ENCODE measurements around the gene INSIG2. TPM values are rescaled to one million over a fixed set of nuclear protein-coding genes. Genes with fewer than 3 reads are reported as not detected.

The INSIG2 gene
- total RNA-seq, 3 donors from 2014 or later (not counting 1 experiment from before 2014, with no cell fraction given): 9.5 to 20.5 (median 13.9) TPM

- 0% methylated on average over 1 of the region's 2 CpGs for WGBS (ENCODE audit: insufficient coverage)
- Mint-ChIP-seq H3K4me3 (no peak overlapping the region), H3K9me3 (no peaks in the 10 kb centered on the region), H3K27ac (peak overlapping the region in 1 of 2 donors; percentile 31), H3K36me3 (no peaks in the 10 kb centered on the region), H3K27me3 (ENCODE audit: low read depth in 2 of 2) (peaks cover 5 to 30% of the 10 kb centered on the region in 2 donors), H3K4me1 (peaks cover 12 to 18% of the 10 kb centered on the region in 2 donors)
- intact Hi-C loops (cut with micrococcal nuclease): no loop called here
- H3K4me3 ChIP-seq (ENCODE audit: low read length): no peak overlapping the region
- no peak for TF ChIP-seq CTCF (IDR thresholded peaks at IDR 0.05)
- no peaks in the 10 kb centered on the region for H3K9me3 ChIP-seq (ENCODE audit: control insufficient read depth, insufficient read depth, low read length)
- H3K4me1 ChIP-seq (ENCODE audit: control insufficient read depth, insufficient read depth, low read length): peaks cover 4% of the 10 kb centered on the region
- no peaks in the 10 kb centered on the region for H3K27me3 ChIP-seq (ENCODE audit: control insufficient read depth, insufficient read depth, low read length)
- no peak overlapping the region for H3K27ac ChIP-seq (ENCODE audit: low read length)
- ATAC-seq (no peak), DNase-seq (no peak)
- H3K36me3 ChIP-seq (ENCODE audit: control insufficient read depth, insufficient read depth, low read length): no peaks in the 10 kb centered on the region
Measured at GRCh38 chr2:118122594-118123281, 34.5 kb downstream of the INSIG2 start.

- Mint-ChIP-seq H3K36me3 (no peaks in the 10 kb centered on the region), H3K27me3 (ENCODE audit: low read depth in 2 of 2) (peaks cover 8 to 37% of the 10 kb centered on the region in 2 donors), H3K27ac (no peak overlapping the region), H3K4me1 (peaks cover 12 to 18% of the 10 kb centered on the region in 2 donors), H3K9me3 (no peaks in the 10 kb centered on the region), H3K4me3 (no peak overlapping the region)
- Histone ChIP-seq H3K36me3 (ENCODE audit: control insufficient read depth, insufficient read depth, low read length) (no peaks in the 10 kb centered on the region), H3K9me3 (ENCODE audit: control insufficient read depth, insufficient read depth, low read length) (no peaks in the 10 kb centered on the region), H3K27me3 (ENCODE audit: control insufficient read depth, insufficient read depth, low read length) (no peaks in the 10 kb centered on the region), H3K4me3 (ENCODE audit: low read length) (no peak overlapping the region), H3K4me1 (ENCODE audit: control insufficient read depth, insufficient read depth, low read length) (peaks cover 4% of the 10 kb centered on the region), H3K27ac (ENCODE audit: low read length) (no peak overlapping the region)
- no peak for TF ChIP-seq CTCF (IDR thresholded peaks at IDR 0.05)
- ATAC-seq: no peak
- WGBS (ENCODE audit: insufficient coverage): 97% methylated on average over 2 of the region's 3 CpGs
- no peak for DNase-seq
- intact Hi-C loops (cut with micrococcal nuclease): no loop called here
Measured at GRCh38 chr2:118123561-118124232, 35.4 kb downstream of the INSIG2 start.

GRCh38 chr2:118124288-118124891, 36.1 kb downstream of the INSIG2 start:
- DNase-seq (no peak), ATAC-seq (no peak)
- H3K36me3 Mint-ChIP-seq: no peaks in the 10 kb centered on the region
- no peaks in the 10 kb centered on the region for H3K27me3 ChIP-seq (ENCODE audit: control insufficient read depth, insufficient read depth, low read length)
- H3K9me3 ChIP-seq (ENCODE audit: control insufficient read depth, insufficient read depth, low read length): no peaks in the 10 kb centered on the region
- H3K4me3 Mint-ChIP-seq: no peak overlapping the region
- H3K27me3 Mint-ChIP-seq (ENCODE audit: low read depth in 2 of 2): peaks cover 8 to 37% of the 10 kb centered on the region in 2 donors
- H3K27ac ChIP-seq (ENCODE audit: low read length): no peak overlapping the region
- peaks cover 10 to 16% of the 10 kb centered on the region in 2 donors for H3K4me1 Mint-ChIP-seq
- WGBS (ENCODE audit: insufficient coverage): 35% methylated on average over 6 of the region's 8 CpGs
- no peaks in the 10 kb centered on the region for H3K36me3 ChIP-seq (ENCODE audit: control insufficient read depth, insufficient read depth, low read length)
- H3K9me3 Mint-ChIP-seq: no peaks in the 10 kb centered on the region
- H3K4me1 ChIP-seq (ENCODE audit: control insufficient read depth, insufficient read depth, low read length): peaks cover 4% of the 10 kb centered on the region
- intact Hi-C loops (cut with micrococcal nuclease): no loop called here
- no peak overlapping the region for H3K27ac Mint-ChIP-seq
- no peak overlapping the region for H3K4me3 ChIP-seq (ENCODE audit: low read length)
- TF ChIP-seq CTCF (IDR thresholded peaks at IDR 0.05): no peak
